PFSK-1 (cell line): ENCODE data around the gene PFKFB3.

Experiments
- FOXP2 ChIP-seq: optimal IDR thresholded peaks from 2 replicates; pipeline ENCODE3; 2011; ENCODE audit warnings: borderline replicate concordance, control low read depth, inconsistent platforms; ENCODE audit not compliant: insufficient read depth; ENCODE audit errors: extremely low read length, extremely low read depth
- POLR2AphosphoS5 ChIP-seq: IDR thresholded peaks from 2 replicates; pipeline ENCODE4 v1.6.1; 2012; ENCODE audit warnings: low read depth, mild to moderate bottlenecking, control low read depth, low read length, moderate library complexity
- SIN3A ChIP-seq: IDR thresholded peaks from 2 replicates; pipeline ENCODE4 v1.6.1; 2012; ENCODE audit warnings: mild to moderate bottlenecking, low read length, moderate library complexity, borderline replicate concordance; ENCODE audit not compliant: insufficient read depth
- TAF1 ChIP-seq: IDR thresholded peaks from 2 replicates; pipeline ENCODE4 v1.6.1; 2012; ENCODE audit warnings: low read length, control low read depth, borderline replicate concordance; ENCODE audit not compliant: insufficient read depth
- TF ChIP-seq, protein P1 (sequence below), 2 experiments: IDR thresholded peaks; 2 replicates each; pipeline versions ENCODE4 v1.6.1 to v1.8.0; 2011 to 2012; ENCODE audit warnings: low read depth in 2 of 2, low read length in 2 of 2, control low read depth in 1 of 2, inconsistent platforms in 1 of 2, mild to moderate bottlenecking in 1 of 2, moderate library complexity in 1 of 2; ENCODE audit not compliant: insufficient read depth in 1 of 2

Gene PFKFB3

DNA sequence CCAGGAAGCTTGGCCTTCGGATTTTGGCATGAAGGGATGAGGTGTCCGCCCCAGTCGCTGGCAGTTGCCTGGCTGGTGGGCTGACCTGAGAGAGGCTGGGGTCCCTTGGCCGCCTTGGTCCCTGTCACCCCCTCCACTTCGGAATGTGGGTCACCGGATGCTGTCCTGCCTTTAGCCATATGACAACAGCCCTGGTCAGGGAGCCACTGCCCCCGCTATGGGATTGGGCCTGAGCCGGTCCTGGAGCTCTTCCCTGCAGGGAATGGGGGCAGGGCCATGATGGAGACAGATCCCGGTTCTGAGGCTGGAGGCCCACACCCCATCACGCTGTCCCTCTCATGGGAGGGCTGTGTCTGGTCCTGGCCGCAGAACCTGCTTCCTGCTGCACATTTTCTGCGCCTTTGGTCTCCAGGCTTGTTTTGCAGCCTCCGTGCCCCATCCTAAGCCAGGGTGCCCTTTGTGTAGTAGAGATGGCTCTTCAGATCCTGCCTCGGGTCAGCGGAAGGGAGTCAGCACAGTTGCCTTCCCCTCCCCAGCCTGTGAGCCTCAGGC, 22.6 kb downstream of the PFKFB3 start:
- TF ChIP-seq, protein P1, sequence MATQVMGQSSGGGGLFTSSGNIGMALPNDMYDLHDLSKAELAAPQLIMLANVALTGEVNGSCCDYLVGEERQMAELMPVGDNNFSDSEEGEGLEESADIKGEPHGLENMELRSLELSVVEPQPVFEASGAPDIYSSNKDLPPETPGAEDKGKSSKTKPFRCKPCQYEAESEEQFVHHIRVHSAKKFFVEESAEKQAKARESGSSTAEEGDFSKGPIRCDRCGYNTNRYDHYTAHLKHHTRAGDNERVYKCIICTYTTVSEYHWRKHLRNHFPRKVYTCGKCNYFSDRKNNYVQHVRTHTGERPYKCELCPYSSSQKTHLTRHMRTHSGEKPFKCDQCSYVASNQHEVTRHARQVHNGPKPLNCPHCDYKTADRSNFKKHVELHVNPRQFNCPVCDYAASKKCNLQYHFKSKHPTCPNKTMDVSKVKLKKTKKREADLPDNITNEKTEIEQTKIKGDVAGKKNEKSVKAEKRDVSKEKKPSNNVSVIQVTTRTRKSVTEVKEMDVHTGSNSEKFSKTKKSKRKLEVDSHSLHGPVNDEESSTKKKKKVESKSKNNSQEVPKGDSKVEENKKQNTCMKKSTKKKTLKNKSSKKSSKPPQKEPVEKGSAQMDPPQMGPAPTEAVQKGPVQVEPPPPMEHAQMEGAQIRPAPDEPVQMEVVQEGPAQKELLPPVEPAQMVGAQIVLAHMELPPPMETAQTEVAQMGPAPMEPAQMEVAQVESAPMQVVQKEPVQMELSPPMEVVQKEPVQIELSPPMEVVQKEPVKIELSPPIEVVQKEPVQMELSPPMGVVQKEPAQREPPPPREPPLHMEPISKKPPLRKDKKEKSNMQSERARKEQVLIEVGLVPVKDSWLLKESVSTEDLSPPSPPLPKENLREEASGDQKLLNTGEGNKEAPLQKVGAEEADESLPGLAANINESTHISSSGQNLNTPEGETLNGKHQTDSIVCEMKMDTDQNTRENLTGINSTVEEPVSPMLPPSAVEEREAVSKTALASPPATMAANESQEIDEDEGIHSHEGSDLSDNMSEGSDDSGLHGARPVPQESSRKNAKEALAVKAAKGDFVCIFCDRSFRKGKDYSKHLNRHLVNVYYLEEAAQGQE (IDR thresholded peaks at IDR 0.05; ENCODE audit: insufficient read depth in 1 of 2, low read depth in 2 of 2, low read length in 2 of 2): no peak
- no peak for TF ChIP-seq POLR2AphosphoS5
- TF ChIP-seq FOXP2: no peak
- no peak for TF ChIP-seq SIN3A
- no peak for TF ChIP-seq TAF1

GRCh38 chr10:6226216-6226615, 23.5 kb downstream of the PFKFB3 start:
- TF ChIP-seq TAF1: no peak
- no peak for TF ChIP-seq FOXP2
- TF ChIP-seq SIN3A: no peak
- TF ChIP-seq, protein P1 (IDR thresholded peaks at IDR 0.05; ENCODE audit: insufficient read depth in 1 of 2, low read depth in 2 of 2, low read length in 2 of 2): no peak
- no peak for TF ChIP-seq POLR2AphosphoS5

GRCh38 chr10:6227346-6227745, 24.6 kb downstream of the PFKFB3 start:
- TF ChIP-seq, protein P1 (IDR thresholded peaks at IDR 0.05; ENCODE audit: insufficient read depth in 1 of 2, low read depth in 2 of 2, low read length in 2 of 2): no peak
- TF ChIP-seq TAF1 (no peak), POLR2AphosphoS5 (no peak), FOXP2 (no peak), SIN3A (no peak)

DNA sequence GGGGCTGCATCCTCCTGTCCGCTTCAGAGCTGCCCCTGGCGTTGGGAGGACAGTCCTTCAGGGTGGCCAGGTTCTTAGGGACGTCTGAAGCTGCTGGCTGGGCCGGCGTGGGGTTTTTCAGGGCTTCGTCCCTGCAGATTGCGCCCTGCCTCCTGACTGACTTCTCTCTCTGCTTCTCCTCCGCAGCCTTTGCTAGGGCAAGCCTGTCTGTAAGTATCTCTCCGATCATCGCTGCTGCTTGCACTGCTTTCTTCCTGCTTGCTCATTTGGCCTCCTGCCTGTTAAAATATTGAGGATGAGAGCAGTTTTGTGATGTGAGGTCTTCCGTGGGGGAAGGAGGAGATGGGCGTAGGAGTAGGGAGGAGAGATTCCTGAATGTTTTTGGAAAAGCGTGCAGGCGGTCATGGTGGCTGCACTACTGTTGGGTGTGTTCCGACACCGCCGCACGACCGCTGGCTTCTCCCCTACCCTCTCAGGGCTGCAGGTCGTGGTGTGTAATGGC, 25.3 kb downstream of the PFKFB3 start:
- no peak for TF ChIP-seq TAF1
- TF ChIP-seq POLR2AphosphoS5: no peak
- TF ChIP-seq, protein P1 (IDR thresholded peaks at IDR 0.05; ENCODE audit: insufficient read depth in 1 of 2, low read depth in 2 of 2, low read length in 2 of 2): no peak
- peak; percentile 34; the same call in 1 of the 2 replicates for TF ChIP-seq SIN3A
- TF ChIP-seq FOXP2: no peak

DNA sequence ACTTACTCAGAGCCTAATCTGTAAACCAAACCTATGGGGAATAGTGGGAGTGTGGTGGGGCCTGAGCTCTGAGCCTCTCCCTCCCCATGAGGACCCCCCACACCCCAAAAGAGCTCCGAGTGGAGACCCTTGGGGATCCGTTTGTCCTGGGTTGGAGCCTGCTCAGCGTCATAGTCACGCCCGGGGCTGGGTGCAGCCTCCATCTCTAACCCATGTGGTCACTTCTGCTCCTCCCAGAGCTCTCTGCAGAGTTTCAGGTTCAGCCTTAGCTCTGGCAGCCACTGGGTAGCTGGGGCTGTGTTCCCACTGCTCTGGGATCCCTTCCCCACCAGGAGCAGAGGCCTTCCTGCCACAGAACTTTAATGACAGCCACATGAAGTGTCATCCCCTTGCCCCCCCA, 25.9 kb downstream of the PFKFB3 start:
- TF ChIP-seq POLR2AphosphoS5 (no peak), TAF1 (no peak), FOXP2 (no peak), SIN3A (no peak)
- TF ChIP-seq, protein P1 (IDR thresholded peaks at IDR 0.05; ENCODE audit: insufficient read depth in 1 of 2, low read depth in 2 of 2, low read length in 2 of 2): no peak
